NOMO-1 (cell line): ENCODE measurements around the gene EFNA1.
A peak's percentile ranks its signal among the peaks of the same experiment; 100 is the strongest.
"Not testable (repeated sequence)": the region's sequence is repeated elsewhere in the genome, so short reads cannot be mapped to it uniquely, and the experiment has no call there.

Experiments
- DNase-seq, 2 experiments: peaks; one replicate each; lab custom pipeline; 2025; ENCODE audit not compliant: unreplicated experiment in 2 of 2; lab: John Stamatoyannopoulos, UW

Gene EFNA1

DNA sequence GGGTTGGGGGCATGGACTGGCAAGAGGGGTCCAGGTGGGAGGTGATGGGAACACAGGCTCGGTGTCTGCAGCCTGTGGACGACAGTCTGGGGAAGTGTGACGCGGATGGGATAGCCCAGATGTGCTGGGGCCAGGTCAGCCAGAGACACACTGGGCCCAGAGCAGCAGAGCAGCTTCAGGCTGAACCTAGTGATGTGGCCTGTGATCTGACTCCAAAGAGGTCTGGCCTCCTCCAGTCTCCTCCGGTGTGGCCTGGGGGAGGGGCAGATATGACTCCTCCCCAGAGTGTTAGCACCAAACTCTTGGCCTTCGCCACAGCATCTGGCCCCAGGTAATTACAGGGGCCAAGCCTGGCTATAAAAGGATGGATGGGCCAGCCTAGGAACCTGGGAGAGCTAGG is 35.5 kb upstream of the EFNA1 start:
- DNase-seq: no peak

DNA sequence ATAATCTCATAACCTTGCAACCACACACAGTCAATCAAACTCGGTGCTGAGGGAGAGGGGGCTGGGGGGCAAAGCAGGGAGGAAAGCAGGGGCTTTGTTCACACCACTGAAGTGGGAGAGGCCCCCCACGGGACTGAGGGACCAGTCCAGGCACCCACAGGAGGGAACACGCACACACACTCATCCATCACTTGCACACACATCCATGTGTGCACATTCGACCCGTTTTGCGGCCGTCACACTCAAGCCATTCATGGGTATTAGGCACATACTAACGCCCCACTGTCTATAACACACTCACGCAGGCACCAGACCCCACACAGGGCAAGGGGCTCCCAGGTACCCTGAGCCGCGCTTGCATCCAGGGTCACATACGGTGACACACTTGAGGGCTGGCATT is 35.0 kb upstream of the EFNA1 start:
- DNase-seq: no peak

DNA sequence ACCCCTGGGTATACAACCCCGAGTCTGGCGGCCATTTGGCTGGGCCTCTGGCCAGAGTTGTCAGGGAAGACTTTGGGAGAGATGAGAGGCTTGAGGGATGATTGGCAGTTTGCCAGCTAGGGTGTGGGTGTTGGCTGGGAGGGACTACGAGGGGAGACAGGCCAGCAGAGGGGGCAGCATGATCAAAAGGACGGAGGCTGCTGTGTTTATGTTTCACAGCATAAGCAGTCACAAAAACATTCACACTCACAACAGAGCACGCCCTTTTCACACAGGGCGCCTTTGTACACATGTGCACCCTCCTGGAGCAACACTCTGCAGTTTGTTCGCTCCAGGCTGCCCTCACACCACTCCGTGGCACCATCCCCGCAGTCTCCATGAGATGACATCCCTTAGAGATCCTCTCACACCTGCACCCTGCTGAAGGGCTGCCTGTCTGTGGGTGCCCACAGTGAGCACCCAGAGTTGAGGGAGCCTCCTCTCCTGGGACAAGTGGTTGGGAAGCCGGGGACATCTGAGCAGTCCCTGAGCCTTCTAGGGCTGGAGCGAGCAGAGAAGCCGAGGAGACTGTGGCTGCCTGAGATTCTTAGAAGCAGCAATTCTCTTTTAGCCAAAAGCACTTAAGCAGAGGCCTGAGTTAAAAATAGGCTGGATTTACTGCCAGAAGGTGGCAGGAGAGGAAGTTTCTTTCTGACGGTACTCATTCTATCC is 33.6 kb upstream of the EFNA1 start:
- peak; percentile 27 to 55 for DNase-seq

DNA sequence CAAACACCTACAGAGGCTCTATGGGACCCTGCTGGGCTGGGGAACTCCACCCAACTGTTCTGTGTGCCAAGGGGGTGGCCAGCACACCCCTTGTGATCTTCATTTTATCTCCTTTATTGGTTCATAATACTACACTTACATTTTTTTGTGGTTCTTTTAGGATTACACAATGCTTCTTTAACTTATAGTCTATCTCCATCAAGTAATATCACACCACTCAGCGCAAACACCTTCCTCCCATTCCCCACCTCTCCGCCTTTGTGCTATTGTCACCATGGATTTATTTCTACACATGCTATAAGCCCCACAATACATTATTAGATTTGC is 33.1 kb upstream of the EFNA1 start:
- DNase-seq: no peak

DNA sequence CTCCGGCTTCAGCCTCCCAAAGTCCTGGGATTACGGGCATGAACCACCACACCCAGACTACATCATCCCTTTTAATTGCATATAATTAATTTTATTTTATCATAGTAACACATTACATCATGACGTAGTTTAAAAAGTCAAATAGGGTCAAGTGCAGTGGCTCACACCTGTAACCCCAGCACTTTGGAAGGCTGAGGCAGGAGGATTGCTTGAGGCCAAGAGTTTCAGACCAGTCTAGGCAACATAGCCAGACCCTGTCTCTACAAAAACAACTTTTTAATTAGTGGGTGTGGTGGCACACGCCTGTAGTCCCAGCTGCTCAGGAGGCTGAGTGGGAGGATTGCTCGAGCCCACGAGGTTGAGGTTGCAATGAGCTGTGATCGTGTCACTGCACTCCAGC is 28.3 kb upstream of the EFNA1 start:
- DNase-seq: no peak

DNA sequence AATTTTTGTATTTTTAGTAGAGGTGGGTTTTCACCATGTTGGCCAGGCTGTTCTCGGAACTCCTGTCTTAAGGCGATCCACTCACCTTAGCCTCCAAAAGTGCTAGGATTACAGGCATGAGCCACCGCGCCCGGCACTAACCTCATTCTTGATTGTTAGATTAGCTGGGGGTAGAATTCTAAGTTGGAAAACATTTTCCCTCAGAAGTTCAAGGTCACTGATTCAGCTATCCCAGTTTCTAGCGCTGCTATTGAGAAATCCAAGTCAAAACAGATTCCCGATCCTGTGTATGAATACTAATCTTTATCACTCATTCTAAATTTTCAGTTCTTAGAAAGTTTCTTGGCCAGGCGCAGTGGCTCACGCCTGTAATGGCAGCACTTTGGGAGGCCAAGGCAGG is 24.4 kb upstream of the EFNA1 start:
- no peak for DNase-seq

DNA sequence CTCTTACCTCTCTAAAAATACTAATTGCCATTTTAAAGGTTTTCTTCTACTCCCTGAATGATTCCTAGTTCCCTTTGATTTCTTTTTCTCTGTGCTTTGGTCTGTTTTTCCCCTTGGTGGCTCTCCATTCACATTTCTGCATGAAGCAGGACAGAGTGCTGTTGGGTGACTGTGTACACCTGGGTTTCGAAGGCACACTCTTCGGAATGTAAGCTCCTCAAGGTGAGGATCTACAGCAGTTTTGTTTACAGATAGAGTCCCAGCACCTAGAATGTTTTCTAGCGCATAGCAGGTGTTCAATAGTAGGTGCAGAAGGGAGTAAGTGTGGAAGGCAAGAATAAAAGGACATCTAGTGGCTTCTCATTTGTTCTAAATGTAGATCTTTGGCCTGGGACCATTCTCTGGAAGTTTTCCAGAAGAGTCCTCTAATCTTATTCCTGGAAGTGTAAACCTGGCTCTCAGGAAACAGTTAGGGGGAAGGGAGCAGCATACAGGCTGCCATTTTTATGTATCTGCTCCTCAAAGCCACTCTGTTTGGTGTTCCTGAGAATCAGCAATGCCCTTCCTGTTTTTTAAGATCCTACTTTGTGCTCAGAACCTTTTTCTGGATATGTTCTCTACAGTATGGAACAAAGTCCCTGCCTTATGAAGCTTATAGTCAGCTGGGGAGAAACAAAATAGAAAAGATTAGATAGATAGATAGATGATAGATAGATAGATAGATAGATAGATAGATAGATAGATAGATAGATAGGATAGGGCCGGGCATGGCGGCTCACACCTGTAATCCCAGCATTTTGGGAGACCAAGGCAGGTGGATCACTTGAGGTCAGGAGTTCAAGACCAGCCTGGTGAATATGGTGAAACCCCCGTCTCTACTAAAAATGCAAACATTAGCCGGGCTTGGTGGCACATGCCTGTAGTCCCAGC is 22.8 kb upstream of the EFNA1 start:
- no peak for DNase-seq

DNA sequence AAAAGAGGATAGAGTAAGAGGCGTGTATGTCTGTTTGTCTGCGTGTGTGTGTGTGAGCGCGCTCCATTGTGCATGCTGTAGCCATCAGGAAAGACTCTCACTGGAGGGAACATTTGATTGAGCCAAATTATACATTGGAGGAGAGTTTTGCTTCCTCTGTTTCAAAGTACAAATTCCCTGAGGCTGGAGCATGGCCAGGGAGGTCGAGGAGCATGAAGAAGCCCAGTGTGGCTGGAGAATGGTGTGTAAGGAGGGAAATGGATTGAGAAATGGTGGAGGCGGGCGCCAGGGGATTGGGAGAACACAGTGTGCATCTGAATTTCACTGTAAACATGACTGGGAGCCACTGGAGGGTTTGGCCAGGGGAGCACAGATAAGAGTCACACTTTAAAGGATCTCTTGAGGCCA is 22.1 kb upstream of the EFNA1 start:
- DNase-seq: no peak

DNA sequence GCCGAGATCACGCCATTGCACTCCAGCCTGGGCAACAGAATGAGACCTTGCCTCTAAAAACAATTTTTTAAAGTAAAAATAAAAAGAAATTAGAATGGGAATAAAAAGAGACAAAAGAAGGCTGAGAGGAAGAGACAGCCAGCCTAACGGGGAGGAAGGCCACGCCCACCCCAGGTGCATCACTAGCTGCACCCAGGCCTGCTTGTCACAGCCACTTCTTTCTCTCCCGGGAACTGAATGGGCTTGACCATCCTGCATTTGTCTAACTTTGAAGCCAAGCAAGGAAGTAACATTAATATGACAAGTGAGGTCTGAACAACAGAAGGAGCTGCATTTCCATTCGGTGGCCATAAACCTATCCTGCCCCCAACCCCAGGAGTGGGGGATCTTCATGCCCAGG is 20.8 kb upstream of the EFNA1 start:
- DNase-seq: no peak

DNA sequence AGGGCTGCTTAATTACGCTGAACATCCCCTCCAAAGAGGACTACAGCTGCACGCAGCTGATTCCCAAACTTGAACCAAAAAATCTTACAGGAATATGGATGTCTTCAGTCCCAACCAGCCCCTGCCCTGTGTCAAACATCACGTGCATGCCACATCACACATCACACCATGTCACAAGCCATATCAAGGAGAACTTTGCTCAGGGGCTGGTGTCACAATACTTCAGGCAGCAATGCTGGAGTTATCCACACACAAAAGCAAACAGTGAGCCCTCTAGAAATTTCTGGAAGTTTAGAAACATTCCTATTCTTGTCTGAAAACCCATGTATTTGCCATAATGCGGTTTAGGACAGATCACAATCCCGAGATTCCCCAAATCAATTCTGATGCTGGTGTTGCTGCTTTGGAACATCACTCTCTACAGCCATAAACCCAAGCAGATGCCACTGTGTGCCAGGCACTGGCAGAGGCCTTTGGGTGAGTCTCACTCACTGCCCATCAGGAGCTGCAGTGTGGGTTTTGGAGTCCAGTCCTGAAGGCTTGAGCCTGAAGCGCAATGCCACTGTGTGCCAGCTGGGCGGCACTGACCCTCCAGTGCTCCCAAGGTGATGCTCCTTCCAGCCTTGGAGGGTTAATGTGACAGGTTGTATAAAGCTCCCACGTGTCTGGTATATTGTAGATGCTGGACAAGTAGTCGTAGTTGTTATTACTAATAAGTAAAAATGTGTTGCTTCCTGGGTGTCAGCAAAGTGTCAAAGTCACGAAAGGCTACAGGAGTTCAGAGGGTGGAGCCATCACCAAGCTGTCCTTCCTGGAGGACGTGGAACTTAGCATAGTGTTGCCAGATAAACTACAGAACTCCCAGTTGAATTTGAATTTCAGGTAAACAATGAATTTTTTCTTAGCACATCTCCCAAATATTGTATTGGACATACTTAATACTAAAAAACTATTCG is 20.1 kb upstream of the EFNA1 start:
- DNase-seq: no peak

DNA sequence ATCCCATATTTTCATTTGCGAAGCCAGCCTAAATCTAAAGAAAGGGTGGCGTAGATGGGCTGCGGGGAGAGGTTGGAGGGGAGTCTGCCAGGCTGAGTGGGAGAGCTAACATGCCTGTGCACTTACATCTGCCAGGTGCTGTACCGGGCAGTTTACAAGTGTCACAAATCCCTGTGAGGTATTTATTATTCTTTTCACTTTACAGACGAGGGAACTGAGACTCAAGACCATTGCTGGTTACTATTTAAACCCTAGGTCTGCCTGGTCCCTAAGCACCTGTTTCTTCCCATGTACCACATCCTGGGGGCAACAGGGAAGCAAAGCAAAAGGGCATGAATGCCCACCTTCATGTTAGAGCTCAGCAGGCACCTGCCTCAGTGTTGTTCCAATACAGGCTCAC is 19.4 kb upstream of the EFNA1 start:
- DNase-seq: no peak

DNA sequence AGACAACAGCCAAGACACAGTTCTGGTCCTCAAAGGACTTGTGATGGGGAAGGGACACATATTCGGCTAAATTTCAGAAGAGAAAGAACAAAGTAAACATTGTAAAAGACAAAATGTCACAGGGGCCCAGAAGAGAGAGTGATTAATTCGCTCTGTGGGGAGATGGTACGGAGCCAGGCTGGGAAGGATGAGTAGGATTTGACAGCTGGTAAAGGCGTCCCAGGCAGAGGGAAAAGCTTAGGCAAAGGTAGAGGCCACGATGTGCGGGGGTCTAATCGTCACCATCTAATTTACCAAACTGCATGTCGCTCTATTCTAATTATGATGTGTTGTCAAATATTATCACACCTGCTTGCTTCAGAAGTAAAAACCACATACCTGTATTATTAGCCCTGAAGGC is 17.3 kb upstream of the EFNA1 start:
- DNase-seq: no peak

DNA sequence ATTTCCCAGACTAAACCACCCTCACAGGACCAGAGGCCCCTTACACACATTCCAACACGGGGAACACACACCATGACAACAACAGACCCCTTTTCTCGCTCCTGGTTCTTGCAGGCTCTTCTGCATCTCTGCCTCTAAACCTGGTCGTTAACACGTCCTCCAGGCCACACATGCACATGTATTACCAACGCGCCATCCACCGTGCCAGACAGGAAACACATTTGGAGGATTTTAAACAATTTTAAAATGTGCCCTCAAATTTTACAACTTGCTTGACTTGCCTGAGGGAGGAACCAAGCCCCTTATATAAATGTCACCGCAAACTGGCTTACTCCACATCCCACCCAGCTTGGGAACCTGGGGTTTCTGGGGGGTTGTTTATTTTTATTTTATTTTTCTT is 16.9 kb upstream of the EFNA1 start:
- DNase-seq: no peak

DNA sequence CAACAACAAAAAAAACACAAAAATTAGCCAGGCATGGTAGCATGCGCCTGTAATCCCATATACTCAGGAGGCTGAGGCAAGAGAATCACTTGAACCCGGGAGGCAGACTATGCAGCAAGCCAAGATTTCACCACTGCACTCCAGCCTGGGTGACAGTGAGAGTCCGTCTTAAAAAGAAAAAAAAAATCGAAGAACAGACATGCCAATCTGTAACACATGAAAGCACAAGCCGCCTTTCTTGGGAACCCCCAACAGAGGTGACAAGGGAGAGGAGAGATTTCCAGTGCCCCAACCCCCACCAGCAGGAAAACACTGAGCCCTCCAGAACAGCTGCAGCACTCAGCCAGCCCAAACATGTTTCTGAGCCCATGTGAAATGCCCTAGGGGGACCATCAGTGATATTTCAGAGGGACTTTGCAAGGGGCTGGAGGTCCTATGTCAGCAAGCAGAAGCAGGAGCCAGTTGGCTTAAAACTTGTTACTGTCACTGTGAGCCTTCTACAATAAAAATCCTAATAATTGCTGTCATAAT is 14.2 kb upstream of the EFNA1 start:
- DNase-seq: no peak

DNA sequence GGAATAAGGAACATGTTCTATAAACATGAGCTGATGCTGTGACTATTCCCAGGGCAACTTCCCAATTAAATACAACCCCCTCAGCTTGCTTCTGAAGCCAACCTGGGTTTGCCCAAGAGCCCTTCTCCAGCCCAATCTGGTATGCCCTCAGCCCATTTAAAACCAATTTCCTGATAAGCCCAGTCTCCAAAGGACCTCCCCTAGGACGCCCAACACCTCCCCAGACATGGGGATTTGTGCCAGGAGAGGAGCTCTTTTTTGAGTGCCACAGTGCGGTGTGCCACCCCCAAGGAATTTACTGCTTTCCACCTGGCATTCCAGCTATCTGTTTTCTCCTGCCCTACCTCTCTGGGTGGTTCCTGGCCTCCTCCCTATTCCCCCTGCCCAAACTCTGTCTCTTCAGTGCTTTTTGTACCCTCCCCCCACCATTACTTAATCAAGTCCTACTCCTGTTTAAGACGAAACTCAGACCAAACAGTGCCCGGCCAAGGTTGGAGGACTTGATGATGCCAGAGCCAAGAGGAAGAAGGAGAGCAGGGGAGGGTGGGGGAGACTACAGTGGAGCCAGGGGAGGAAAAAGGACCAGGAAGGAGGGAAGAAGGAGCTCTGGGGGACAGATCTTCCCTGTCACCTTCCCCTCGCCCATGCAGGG is 11.4 kb upstream of the EFNA1 start:
- DNase-seq: no peak

DNA sequence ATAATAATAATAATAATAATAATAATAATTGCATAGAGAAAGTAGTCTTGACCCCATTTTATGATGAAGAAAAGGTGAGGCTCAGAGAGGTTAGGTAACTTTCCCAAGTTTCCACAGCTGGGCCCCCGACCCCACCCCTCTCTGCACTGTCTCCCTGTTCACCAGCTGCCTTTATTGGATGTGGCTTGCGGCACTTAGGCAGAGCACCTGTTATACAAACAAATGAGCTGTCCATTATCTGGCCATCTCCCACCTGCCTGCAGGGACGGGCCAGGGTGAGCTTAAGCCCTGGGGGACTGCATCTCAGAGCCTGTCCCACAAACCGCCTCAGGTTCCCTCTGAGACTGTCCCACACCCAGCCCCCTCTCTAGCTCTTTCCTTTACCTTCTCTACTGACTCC is 10.1 kb upstream of the EFNA1 start:
- DNase-seq: no peak

DNA sequence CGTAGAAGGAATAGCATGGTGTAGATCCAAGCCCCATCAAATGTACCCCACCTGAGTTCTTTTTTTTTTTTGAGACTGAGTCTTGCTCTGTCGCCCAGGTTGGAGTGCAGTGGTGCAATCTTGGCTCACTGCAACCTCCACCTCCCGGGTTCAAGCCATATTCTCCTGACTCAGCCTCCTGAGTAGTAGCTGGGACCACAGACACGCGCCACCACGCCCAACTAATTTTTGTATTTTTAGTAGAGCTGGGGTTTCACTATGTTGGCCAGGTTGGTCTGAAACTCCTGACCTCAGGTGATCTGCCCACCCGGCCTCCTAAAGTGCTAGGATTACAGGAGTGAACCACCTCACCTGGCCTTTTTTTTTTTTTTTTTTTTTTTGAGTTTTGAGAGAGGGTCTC is 9.6 kb upstream of the EFNA1 start:
- not testable (repeated sequence) for DNase-seq

DNA sequence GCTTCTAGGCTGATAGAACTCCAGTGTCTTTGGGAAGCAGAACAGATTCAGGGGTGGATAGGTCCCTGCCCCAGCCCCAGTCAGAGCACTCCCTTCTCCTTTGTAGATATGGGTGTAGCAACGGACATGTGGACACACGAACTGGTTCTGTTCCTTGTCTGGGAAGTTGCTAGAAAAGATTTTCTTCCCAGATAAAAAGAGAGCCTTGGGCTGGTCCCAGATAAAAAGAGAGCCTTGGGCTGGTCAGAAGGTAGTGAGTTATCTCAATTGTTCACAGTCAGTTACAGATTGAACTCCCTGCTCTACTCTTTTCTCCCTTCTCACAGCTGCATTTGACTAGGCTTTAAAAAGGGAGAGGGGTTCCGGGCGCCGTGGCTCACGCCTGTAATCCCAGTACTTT is 7.4 kb upstream of the EFNA1 start:
- no peak for DNase-seq

DNA sequence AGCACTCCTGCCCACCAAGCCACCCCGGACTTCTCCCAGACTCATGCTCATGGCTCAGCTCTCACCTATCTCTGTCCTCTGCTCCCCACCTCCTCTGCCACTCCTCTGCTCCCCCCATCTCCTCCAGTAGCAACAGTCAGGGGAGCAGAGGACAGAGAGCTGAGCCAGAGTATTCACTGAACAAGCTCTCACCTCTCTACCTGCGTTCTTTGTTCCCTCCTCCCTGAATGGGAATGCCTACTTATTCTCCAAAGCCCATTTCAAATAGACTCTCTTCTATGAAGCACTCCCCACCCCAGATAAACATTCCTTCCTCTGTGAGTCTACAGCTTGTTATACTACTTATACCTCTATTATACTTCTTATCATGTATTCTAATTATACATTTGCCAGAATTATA is 6.4 kb upstream of the EFNA1 start:
- DNase-seq: no peak

DNA sequence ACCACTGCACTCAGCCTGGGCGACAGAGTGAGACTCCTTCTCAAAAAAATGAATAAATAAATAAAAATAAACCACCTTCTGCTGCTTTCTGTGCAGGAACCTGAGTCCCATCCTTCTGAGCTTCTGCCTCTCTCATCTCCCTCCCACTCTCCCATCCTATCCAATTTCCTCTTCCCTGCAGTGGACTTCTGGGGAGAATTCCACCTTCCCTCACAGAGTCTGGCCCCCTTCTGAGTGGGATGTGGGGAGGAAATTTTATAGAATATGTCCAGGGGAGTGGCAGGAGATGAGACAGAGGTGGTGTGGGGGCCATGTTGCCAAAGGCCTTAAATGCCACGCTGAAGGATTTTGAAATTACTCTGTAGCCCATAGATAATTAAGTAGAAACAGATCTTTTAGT is 5.4 kb upstream of the EFNA1 start:
- DNase-seq: no peak

DNA sequence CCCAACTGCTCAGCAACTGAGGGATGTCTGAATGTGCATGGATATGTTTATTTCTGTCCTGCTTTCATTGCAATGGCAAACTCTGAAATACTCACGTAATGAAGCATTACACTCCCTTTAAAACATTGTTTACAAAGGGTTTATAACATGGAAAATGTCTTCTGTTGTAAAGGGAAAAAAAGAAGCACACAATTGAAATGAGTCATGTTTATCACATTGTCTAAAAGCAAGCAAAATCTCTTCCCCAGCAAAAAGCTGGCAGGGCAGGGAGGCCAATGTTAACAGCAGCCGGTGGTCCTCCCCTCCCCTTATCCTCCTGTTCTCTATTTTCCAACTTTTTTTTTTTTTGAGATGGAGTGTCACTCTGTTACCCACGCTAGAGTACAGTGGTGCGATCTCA is 3.9 kb upstream of the EFNA1 start:
- DNase-seq: no peak
